ENCODE measurements around the gene ATP5MC2.
"Not testable (repeated sequence)": the region's sequence is repeated elsewhere in the genome, so short reads cannot be mapped to it uniquely, and the experiment has no call there.

The ATP5MC2 gene

GRCh38 chr12:53651737-53652136, 24.1 kb downstream of the ATP5MC2 start:
- H3K9me3 ChIP-seq (ENCODE audit: insufficient read depth, low read length, severe bottlenecking): no peaks in the 10 kb centered on the region
- H3K4me2 ChIP-seq (ENCODE audit: insufficient read depth, low read length): no peak overlapping the region
- H3K4me3 ChIP-seq (ENCODE audit: low read depth in 1 of 2, low read length in 2 of 2): no peak overlapping the region
- DNase-seq (no peak), ATAC-seq (ENCODE audit: insufficient read depth, low read depth) (no peak)
- no peak overlapping the region for H3K27ac ChIP-seq (ENCODE audit: low read length)
- no peak for TF ChIP-seq EZH2 (IDR thresholded peaks at IDR 0.05; ENCODE audit: borderline replicate concordance, low read depth, low read length, severe bottlenecking)
- no peak overlapping the region for H3K9ac ChIP-seq (ENCODE audit: low read depth, low read length)
- H3K4me1 ChIP-seq (ENCODE audit: insufficient read depth, low read length): no peaks in the 10 kb centered on the region
- H3K79me2 ChIP-seq (ENCODE audit: insufficient read depth, low read length): no peaks in the 10 kb centered on the region
- H4K20me1 ChIP-seq (ENCODE audit: insufficient read depth, low read length): no peaks in the 10 kb centered on the region
- no peaks in the 10 kb centered on the region for H3K27me3 ChIP-seq (ENCODE audit: insufficient read depth, low read length, poor library complexity)
- H3K36me3 ChIP-seq (ENCODE audit: insufficient read depth, low read length): no peaks in the 10 kb centered on the region
- H2AFZ ChIP-seq (ENCODE audit: low read depth, low read length): no peak overlapping the region

- H3K4me2 ChIP-seq (ENCODE audit: insufficient read depth, low read length); H3K36me3 ChIP-seq (ENCODE audit: insufficient read depth, low read length); H3K9me3 ChIP-seq (ENCODE audit: insufficient read depth, low read length, severe bottlenecking); H3K27me3 ChIP-seq (ENCODE audit: insufficient read depth, low read length, poor library complexity); ATAC-seq (ENCODE audit: insufficient read depth, low read depth); DNase-seq; H4K20me1 ChIP-seq (ENCODE audit: insufficient read depth, low read length); H3K4me3 ChIP-seq (ENCODE audit: low read depth in 1 of 2, low read length in 2 of 2); H3K79me2 ChIP-seq (ENCODE audit: insufficient read depth, low read length); H3K9ac ChIP-seq (ENCODE audit: low read depth, low read length); H2AFZ ChIP-seq (ENCODE audit: low read depth, low read length); H3K4me1 ChIP-seq (ENCODE audit: insufficient read depth, low read length); H3K27ac ChIP-seq (ENCODE audit: low read length): not testable (repeated sequence)
These were observed 29.6 kb downstream of the ATP5MC2 start for GRCh38 chr12:53646300-53646699.

GRCh38 chr12:53645165-53645564, 30.7 kb downstream of the ATP5MC2 start:
- DNase-seq: no peak

GRCh38 chr12:53644133-53644532, 31.8 kb downstream of the ATP5MC2 start:
- no peaks in the 10 kb centered on the region for H3K36me3 ChIP-seq (ENCODE audit: insufficient read depth, low read length)
- H3K4me1 ChIP-seq (ENCODE audit: insufficient read depth, low read length): no peaks in the 10 kb centered on the region
- no peak overlapping the region for H3K9ac ChIP-seq (ENCODE audit: low read depth, low read length)
- no peak overlapping the region for H3K27ac ChIP-seq (ENCODE audit: low read length)
- DNase-seq: no peak
- H2AFZ ChIP-seq (ENCODE audit: low read depth, low read length): no peak overlapping the region
- no peaks in the 10 kb centered on the region for H3K27me3 ChIP-seq (ENCODE audit: insufficient read depth, low read length, poor library complexity)
- H3K4me2 ChIP-seq (ENCODE audit: insufficient read depth, low read length): no peak overlapping the region
- no peaks in the 10 kb centered on the region for H3K79me2 ChIP-seq (ENCODE audit: insufficient read depth, low read length)
- ATAC-seq (ENCODE audit: insufficient read depth, low read depth): no peak
- no peaks in the 10 kb centered on the region for H3K9me3 ChIP-seq (ENCODE audit: insufficient read depth, low read length, severe bottlenecking)
- H4K20me1 ChIP-seq (ENCODE audit: insufficient read depth, low read length): no peaks in the 10 kb centered on the region
- no peak for TF ChIP-seq CTCF (IDR thresholded peaks at IDR 0.05; ENCODE audit: borderline replicate concordance, extremely low read depth, low read length, poor library complexity, severe bottlenecking)
- no peak for TF ChIP-seq EZH2 (IDR thresholded peaks at IDR 0.05; ENCODE audit: borderline replicate concordance, low read depth, low read length, severe bottlenecking)
- no peak overlapping the region for H3K4me3 ChIP-seq (ENCODE audit: low read depth in 1 of 2, low read length in 2 of 2)

More at GRCh38 chr12:53645165-53645564, 30.7 kb downstream of the ATP5MC2 start:
- no peak for TF ChIP-seq CTCF (IDR thresholded peaks at IDR 0.05; ENCODE audit: borderline replicate concordance, extremely low read depth, low read length, poor library complexity, severe bottlenecking)
- no peak for TF ChIP-seq EZH2 (IDR thresholded peaks at IDR 0.05; ENCODE audit: borderline replicate concordance, low read depth, low read length, severe bottlenecking)
- H3K27me3 ChIP-seq (ENCODE audit: insufficient read depth, low read length, poor library complexity): no peaks in the 10 kb centered on the region
- no peak overlapping the region for H3K4me3 ChIP-seq (ENCODE audit: low read depth in 1 of 2, low read length in 2 of 2)
- no peak overlapping the region for H2AFZ ChIP-seq (ENCODE audit: low read depth, low read length)
- H4K20me1 ChIP-seq (ENCODE audit: insufficient read depth, low read length): no peaks in the 10 kb centered on the region
- H3K9ac ChIP-seq (ENCODE audit: low read depth, low read length): no peak overlapping the region
- no peaks in the 10 kb centered on the region for H3K79me2 ChIP-seq (ENCODE audit: insufficient read depth, low read length)
- no peak overlapping the region for H3K4me2 ChIP-seq (ENCODE audit: insufficient read depth, low read length)
- ATAC-seq (ENCODE audit: insufficient read depth, low read depth): no peak
- no peaks in the 10 kb centered on the region for H3K4me1 ChIP-seq (ENCODE audit: insufficient read depth, low read length)
- H3K36me3 ChIP-seq (ENCODE audit: insufficient read depth, low read length): no peaks in the 10 kb centered on the region
- no peak overlapping the region for H3K27ac ChIP-seq (ENCODE audit: low read length)
- H3K9me3 ChIP-seq (ENCODE audit: insufficient read depth, low read length, severe bottlenecking): no peaks in the 10 kb centered on the region
